Measurements from ENCODE around the gene LONP2.
"Not testable (repeated sequence)": the region's sequence is repeated elsewhere in the genome, so short reads cannot be mapped to it uniquely, and the experiment has no call there.

Gene LONP2

GRCh38 chr16:48372744-48373143 lies 128.6 kb downstream of the LONP2 start:
- H2AFZ ChIP-seq: no peak overlapping the region
- no peak overlapping the region for H3K27ac ChIP-seq
- no peaks in the 10 kb centered on the region for H3K36me3 ChIP-seq (ENCODE audit: control insufficient read depth, insufficient read depth, low read length)
- H3K4me2 ChIP-seq (ENCODE audit: low read length): no peak overlapping the region
- peaks cover 64% of the 10 kb centered on the region for H3K79me2 ChIP-seq
- H3K27me3 ChIP-seq (ENCODE audit: control insufficient read depth, insufficient read depth, low read length): no peaks in the 10 kb centered on the region
- H3K4me3 ChIP-seq (ENCODE audit: low read depth, low read length): no peak overlapping the region
- H3K9ac ChIP-seq: no peak overlapping the region
- H3K9me3 ChIP-seq (ENCODE audit: control insufficient read depth, low read length): no peaks in the 10 kb centered on the region
- TF ChIP-seq CTCF (IDR thresholded peaks at IDR 0.05): no peak
- H3K4me1 ChIP-seq: peaks cover 14% of the 10 kb centered on the region

- Histone ChIP-seq H3K4me2 (ENCODE audit: low read length) (no peak overlapping the region), H3K9me3 (ENCODE audit: control insufficient read depth, low read length) (no peaks in the 10 kb centered on the region), H3K36me3 (ENCODE audit: control insufficient read depth, insufficient read depth, low read length) (no peaks in the 10 kb centered on the region), H2AFZ (no peak overlapping the region), H3K27ac (no peak overlapping the region), H3K4me1 (peaks cover 14% of the 10 kb centered on the region), H3K9ac (no peak overlapping the region), H3K27me3 (ENCODE audit: control insufficient read depth, insufficient read depth, low read length) (no peaks in the 10 kb centered on the region), H3K4me3 (ENCODE audit: low read depth, low read length) (no peak overlapping the region), H3K79me2 (peaks cover 67% of the 10 kb centered on the region)
- TF ChIP-seq CTCF (IDR thresholded peaks at IDR 0.05): no peak
These were observed 129.3 kb downstream of the LONP2 start for GRCh38 chr16:48373258-48374029.

DNA sequence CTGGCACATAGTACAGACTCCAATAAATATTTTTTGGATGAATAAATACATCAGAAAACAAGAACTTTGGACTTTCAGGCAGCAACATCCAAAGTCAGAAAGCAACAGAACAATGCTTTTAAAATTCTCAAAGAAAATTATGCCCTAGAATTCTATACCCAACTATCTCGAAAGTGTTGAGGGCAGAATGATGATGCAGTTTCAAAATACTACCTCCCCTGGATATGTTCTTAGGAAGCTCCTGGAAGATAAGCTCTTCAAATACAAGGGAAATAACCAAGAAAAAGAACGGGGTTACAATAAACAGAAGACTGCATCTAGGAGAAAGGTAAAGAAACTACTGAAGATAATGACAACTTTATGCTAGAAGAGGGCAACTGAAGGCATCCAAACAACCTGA lies 130.2 kb downstream of the LONP2 start:
- Histone ChIP-seq H3K4me2 (ENCODE audit: low read length) (no peak overlapping the region), H3K36me3 (ENCODE audit: control insufficient read depth, insufficient read depth, low read length) (no peaks in the 10 kb centered on the region)

GRCh38 chr16:48377301-48377700 lies 133.2 kb downstream of the LONP2 start:
- not testable (repeated sequence) for H3K27ac ChIP-seq; H3K9ac ChIP-seq; H3K36me3 ChIP-seq (ENCODE audit: control insufficient read depth, insufficient read depth, low read length); H3K4me2 ChIP-seq (ENCODE audit: low read length); H3K4me3 ChIP-seq (ENCODE audit: low read depth, low read length); H3K9me3 ChIP-seq (ENCODE audit: control insufficient read depth, low read length); H3K27me3 ChIP-seq (ENCODE audit: control insufficient read depth, insufficient read depth, low read length); H2AFZ ChIP-seq
- Histone ChIP-seq H3K79me2 (peaks cover 86% of the 10 kb centered on the region), H3K4me1 (peaks cover 27% of the 10 kb centered on the region)

More for the DNA sequence above, 130.2 kb downstream of the LONP2 start:
- H3K4me1 ChIP-seq: peaks cover 17% of the 10 kb centered on the region
- peaks cover 75% of the 10 kb centered on the region for H3K79me2 ChIP-seq
- H3K9ac ChIP-seq: no peak overlapping the region
- H3K27ac ChIP-seq: no peak overlapping the region
- H3K4me3 ChIP-seq (ENCODE audit: low read depth, low read length): no peak overlapping the region
- no peak for TF ChIP-seq CTCF (IDR thresholded peaks at IDR 0.05)
- no peaks in the 10 kb centered on the region for H3K27me3 ChIP-seq (ENCODE audit: control insufficient read depth, insufficient read depth, low read length)
- H2AFZ ChIP-seq: no peak overlapping the region
- H3K9me3 ChIP-seq (ENCODE audit: control insufficient read depth, low read length): no peaks in the 10 kb centered on the region

DNA sequence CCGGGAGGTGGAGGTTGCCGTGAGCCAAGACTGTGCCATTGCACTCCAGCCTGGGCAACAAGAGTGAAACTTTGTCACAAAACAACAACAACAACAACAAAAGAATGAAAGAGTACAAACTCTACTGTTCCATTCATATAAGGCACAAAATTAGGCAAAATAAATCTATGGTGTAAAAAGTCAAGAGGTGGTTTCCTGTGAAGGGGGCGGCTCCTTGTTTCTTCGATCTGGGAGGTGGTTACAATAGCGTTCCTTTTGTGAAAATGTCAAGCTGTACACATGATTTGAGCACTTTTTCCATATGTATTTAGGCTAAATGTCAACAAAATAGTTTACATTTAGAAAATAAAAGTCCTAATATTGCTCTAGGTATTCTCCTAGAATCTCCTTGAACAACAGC lies 134.2 kb downstream of the LONP2 start:
- no peak for TF ChIP-seq CTCF (IDR thresholded peaks at IDR 0.05)
- Histone ChIP-seq H3K27me3 (ENCODE audit: control insufficient read depth, insufficient read depth, low read length) (no peaks in the 10 kb centered on the region), H3K4me1 (peaks cover 24% of the 10 kb centered on the region), H3K27ac (no peak overlapping the region), H3K9ac (no peak overlapping the region), H3K4me3 (ENCODE audit: low read depth, low read length) (no peak overlapping the region), H3K4me2 (ENCODE audit: low read length) (no peak overlapping the region), H3K9me3 (ENCODE audit: control insufficient read depth, low read length) (no peaks in the 10 kb centered on the region), H3K36me3 (ENCODE audit: control insufficient read depth, insufficient read depth, low read length) (no peaks in the 10 kb centered on the region), H2AFZ (no peak overlapping the region), H3K79me2 (peaks cover 82% of the 10 kb centered on the region)
